Measurements from ENCODE around the gene TAF5L. TPM values are rescaled to one million over a fixed set of nuclear protein-coding genes. Genes with fewer than 3 reads are reported as not detected.

Gene TAF5L
- total RNA-seq, 1 donor from 2014 or later = 12.5 TPM

GRCh38 chr1:229553621-229554130 lies 72.2 kb downstream of the TAF5L start:
- intact Hi-C loops (cut with DNase I) = no loop called here
- TF ChIP-seq CTCF (IDR thresholded peaks at IDR 0.05) = no peak
- TF ChIP-seq POLR2A (IDR thresholded peaks at IDR 0.05) = no peak
- TF ChIP-seq POLR2AphosphoS5 (IDR thresholded peaks at IDR 0.05; ENCODE audit: insufficient read depth in 1 of 2, low read depth in 1 of 2) = no peak
- Histone ChIP-seq H3K9me3 (no peaks in the 10 kb centered on the region), H3K27ac (no peak overlapping the region), H3K27me3 (no peaks in the 10 kb centered on the region), H3K4me1 (peaks cover 34% of the 10 kb centered on the region), H3K4me3 (no peak overlapping the region), H3K36me3 (no peaks in the 10 kb centered on the region)
- DNase-seq (ENCODE audit: extremely low spot score in 2 of 2) = no peak

GRCh38 chr1:229552732-229553131 lies 73.2 kb downstream of the TAF5L start:
- peaks cover 33% of the 10 kb centered on the region for H3K4me1 ChIP-seq
- H3K36me3 ChIP-seq = peaks cover 0 to under 1% of the 10 kb centered on the region in 2 donors
- H3K4me3 ChIP-seq = no peak overlapping the region
- no peaks in the 10 kb centered on the region for H3K27me3 ChIP-seq
- TF ChIP-seq CTCF (IDR thresholded peaks at IDR 0.05) (no peak), POLR2A (IDR thresholded peaks at IDR 0.05) (no peak), POLR2AphosphoS5 (IDR thresholded peaks at IDR 0.05; ENCODE audit: insufficient read depth in 1 of 2, low read depth in 1 of 2) (no peak)
- H3K9me3 ChIP-seq = no peaks in the 10 kb centered on the region
- no peak for DNase-seq (ENCODE audit: extremely low spot score in 2 of 2)
- intact Hi-C loops (cut with DNase I) = no loop called here
- H3K27ac ChIP-seq = no peak overlapping the region

- H3K4me3 ChIP-seq = no peak overlapping the region
- peaks cover 16% of the 10 kb centered on the region for H3K4me1 ChIP-seq
- no peak for TF ChIP-seq POLR2AphosphoS5 (IDR thresholded peaks at IDR 0.05; ENCODE audit: insufficient read depth in 1 of 2, low read depth in 1 of 2)
- TF ChIP-seq CTCF (IDR thresholded peaks at IDR 0.05) = no peak
- no peak for TF ChIP-seq POLR2A (IDR thresholded peaks at IDR 0.05)
- no peak for DNase-seq (ENCODE audit: extremely low spot score in 2 of 2)
- H3K27me3 ChIP-seq = no peaks in the 10 kb centered on the region
- peaks cover 0 to 16% of the 10 kb centered on the region in 2 donors for H3K36me3 ChIP-seq
- no peaks in the 10 kb centered on the region for H3K9me3 ChIP-seq
- intact Hi-C loops (cut with DNase I) = no loop called here
- no peak overlapping the region for H3K27ac ChIP-seq
These were observed 74.9 kb downstream of the TAF5L start for GRCh38 chr1:229550812-229551567.

GRCh38 chr1:229547542-229547941 lies 78.4 kb downstream of the TAF5L start:
- H3K27me3 ChIP-seq = no peaks in the 10 kb centered on the region
- DNase-seq (ENCODE audit: extremely low spot score in 2 of 2) = no peak
- H3K27ac ChIP-seq = no peak overlapping the region
- no peak for TF ChIP-seq CTCF (IDR thresholded peaks at IDR 0.05)
- no peak for TF ChIP-seq POLR2AphosphoS5 (IDR thresholded peaks at IDR 0.05; ENCODE audit: insufficient read depth in 1 of 2, low read depth in 1 of 2)
- TF ChIP-seq POLR2A (IDR thresholded peaks at IDR 0.05) = no peak
- no peak overlapping the region for H3K4me3 ChIP-seq
- peaks cover 0 to 20% of the 10 kb centered on the region in 2 donors for H3K36me3 ChIP-seq
- H3K4me1 ChIP-seq = no peaks in the 10 kb centered on the region
- intact Hi-C loops (cut with DNase I) = no loop called here
- H3K9me3 ChIP-seq = no peaks in the 10 kb centered on the region

GRCh38 chr1:229544587-229544986 lies 81.3 kb downstream of the TAF5L start:
- H3K4me1 ChIP-seq = no peaks in the 10 kb centered on the region
- no peak overlapping the region for H3K27ac ChIP-seq
- no peaks in the 10 kb centered on the region for H3K9me3 ChIP-seq
- H3K36me3 ChIP-seq = peaks cover 0 to 30% of the 10 kb centered on the region in 2 donors
- intact Hi-C loops (cut with DNase I) = no loop called here
- no peaks in the 10 kb centered on the region for H3K27me3 ChIP-seq
- TF ChIP-seq POLR2A (IDR thresholded peaks at IDR 0.05) (no peak), POLR2AphosphoS5 (IDR thresholded peaks at IDR 0.05; ENCODE audit: insufficient read depth in 1 of 2, low read depth in 1 of 2) (no peak), CTCF (IDR thresholded peaks at IDR 0.05) (no peak)
- H3K4me3 ChIP-seq = no peak overlapping the region
- DNase-seq (ENCODE audit: extremely low spot score in 2 of 2) = no peak

Measured in vagina (tissue), 2 donors.